Measurements from ENCODE around the gene NR1D1.

DNA sequence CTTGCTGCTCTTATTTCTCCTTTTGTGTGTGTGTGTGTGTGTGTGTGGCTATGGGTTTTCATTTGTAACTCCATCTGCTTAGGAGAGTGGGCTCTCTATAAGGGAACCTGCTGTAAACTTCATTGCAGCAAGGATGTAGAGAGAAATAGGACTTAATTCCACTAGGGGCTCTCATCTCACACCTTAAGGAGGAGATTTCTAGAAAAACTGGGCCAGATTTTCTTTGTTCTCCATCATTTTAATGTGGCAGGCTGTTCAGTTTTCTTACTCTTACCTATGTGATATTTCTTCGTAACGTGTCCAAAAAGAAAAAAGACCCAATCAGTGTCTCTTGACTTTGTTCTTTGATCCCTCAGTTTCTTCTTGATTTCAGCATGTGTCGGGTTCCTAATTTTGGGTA, 35.4 kb upstream of the NR1D1 start:
- TF ChIP-seq, protein P1, sequence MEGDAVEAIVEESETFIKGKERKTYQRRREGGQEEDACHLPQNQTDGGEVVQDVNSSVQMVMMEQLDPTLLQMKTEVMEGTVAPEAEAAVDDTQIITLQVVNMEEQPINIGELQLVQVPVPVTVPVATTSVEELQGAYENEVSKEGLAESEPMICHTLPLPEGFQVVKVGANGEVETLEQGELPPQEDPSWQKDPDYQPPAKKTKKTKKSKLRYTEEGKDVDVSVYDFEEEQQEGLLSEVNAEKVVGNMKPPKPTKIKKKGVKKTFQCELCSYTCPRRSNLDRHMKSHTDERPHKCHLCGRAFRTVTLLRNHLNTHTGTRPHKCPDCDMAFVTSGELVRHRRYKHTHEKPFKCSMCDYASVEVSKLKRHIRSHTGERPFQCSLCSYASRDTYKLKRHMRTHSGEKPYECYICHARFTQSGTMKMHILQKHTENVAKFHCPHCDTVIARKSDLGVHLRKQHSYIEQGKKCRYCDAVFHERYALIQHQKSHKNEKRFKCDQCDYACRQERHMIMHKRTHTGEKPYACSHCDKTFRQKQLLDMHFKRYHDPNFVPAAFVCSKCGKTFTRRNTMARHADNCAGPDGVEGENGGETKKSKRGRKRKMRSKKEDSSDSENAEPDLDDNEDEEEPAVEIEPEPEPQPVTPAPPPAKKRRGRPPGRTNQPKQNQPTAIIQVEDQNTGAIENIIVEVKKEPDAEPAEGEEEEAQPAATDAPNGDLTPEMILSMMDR (tag by site-specific recombination; IDR thresholded peaks at IDR 0.05) = no peak
- TF ChIP-seq YY1 (tag by site-specific recombination; IDR thresholded peaks at IDR 0.05) (no peak), GLI2 (tag by site-specific recombination; IDR thresholded peaks at IDR 0.05; ENCODE audit: borderline replicate concordance, low read depth) (no peak), ZNF585B (tag by site-specific recombination; IDR thresholded peaks at IDR 0.05) (no peak), ZNF558 (tag by site-specific recombination; IDR thresholded peaks at IDR 0.05) (no peak), ZNF10 (tag by site-specific recombination; IDR thresholded peaks at IDR 0.05) (no peak), KLF7 (tag by site-specific recombination; IDR thresholded peaks at IDR 0.05; ENCODE audit: borderline replicate concordance) (no peak), EGR2 (tag by site-specific recombination; IDR thresholded peaks at IDR 0.05; ENCODE audit: low read depth) (no peak), ZBTB8A (tag by site-specific recombination; IDR thresholded peaks at IDR 0.05) (no peak)

Measured in HEK293 (cell line).